Measurements from ENCODE around the gene NOL8.

DNA sequence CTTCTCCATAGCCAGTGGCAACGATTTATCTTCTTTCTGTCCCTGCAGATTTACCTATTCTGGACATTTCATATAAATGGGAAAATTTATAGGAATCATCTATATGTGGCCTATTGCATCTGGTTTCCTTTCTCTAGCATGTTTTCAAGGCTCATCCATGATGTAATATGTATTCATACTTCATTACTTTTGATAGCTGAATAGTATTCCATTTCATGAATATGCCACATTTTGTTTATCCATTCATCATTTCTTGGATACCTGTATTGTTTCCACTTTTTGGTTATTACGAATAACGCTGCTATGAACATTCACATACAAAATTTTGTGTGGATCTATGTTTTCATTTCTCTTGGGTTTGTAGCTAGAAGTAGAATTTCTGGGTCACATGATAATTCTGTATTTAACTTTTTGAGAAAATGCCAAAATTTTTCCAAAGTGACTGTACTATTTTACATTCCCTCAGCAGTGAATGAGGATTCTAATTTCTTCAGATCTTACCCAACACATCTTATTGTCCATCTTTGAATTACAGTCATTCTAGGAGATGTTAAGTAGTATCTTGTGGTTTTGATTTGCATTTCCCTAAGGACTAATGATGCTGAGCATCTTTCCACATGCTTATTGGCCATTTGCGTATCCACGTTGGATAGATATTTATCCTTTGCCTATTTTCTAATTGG, 35.3 kb downstream of the NOL8 start:
- no peak for TF ChIP-seq POLR2A (IDR thresholded peaks at IDR 0.05)
- TF ChIP-seq, protein P1, sequence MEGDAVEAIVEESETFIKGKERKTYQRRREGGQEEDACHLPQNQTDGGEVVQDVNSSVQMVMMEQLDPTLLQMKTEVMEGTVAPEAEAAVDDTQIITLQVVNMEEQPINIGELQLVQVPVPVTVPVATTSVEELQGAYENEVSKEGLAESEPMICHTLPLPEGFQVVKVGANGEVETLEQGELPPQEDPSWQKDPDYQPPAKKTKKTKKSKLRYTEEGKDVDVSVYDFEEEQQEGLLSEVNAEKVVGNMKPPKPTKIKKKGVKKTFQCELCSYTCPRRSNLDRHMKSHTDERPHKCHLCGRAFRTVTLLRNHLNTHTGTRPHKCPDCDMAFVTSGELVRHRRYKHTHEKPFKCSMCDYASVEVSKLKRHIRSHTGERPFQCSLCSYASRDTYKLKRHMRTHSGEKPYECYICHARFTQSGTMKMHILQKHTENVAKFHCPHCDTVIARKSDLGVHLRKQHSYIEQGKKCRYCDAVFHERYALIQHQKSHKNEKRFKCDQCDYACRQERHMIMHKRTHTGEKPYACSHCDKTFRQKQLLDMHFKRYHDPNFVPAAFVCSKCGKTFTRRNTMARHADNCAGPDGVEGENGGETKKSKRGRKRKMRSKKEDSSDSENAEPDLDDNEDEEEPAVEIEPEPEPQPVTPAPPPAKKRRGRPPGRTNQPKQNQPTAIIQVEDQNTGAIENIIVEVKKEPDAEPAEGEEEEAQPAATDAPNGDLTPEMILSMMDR (IDR thresholded peaks at IDR 0.05), result no peak

All from heart left ventricle (tissue), 13 donors.